Muscle layer of duodenum (tissue), 2 donors: ENCODE measurements around the gene H2AZ2.
"Not testable (repeated sequence)": the region's sequence is repeated elsewhere in the genome, so short reads cannot be mapped to it uniquely, and the experiment has no call there.

ENCODE experiments used
- H3K27ac ChIP-seq: one replicate; pipeline ENCODE4 v1.7.0; 2013; ENCODE audit warnings: mild to moderate bottlenecking, low read length
- H3K27me3 ChIP-seq: one replicate; pipeline ENCODE4 v1.7.0; 2013; ENCODE audit warnings: low read depth, mild to moderate bottlenecking, control low read depth, low read length
- H3K36me3 ChIP-seq, 2 donors: one replicate each; pipeline ENCODE4 v1.7.0; 2013; ENCODE audit warnings: low read length in 2 of 2, control low read depth in 1 of 2, mild to moderate bottlenecking in 1 of 2; ENCODE audit not compliant: insufficient read depth in 2 of 2, control insufficient read depth in 1 of 2
- H3K4me1 ChIP-seq, 2 donors: one replicate each; pipeline ENCODE4 v1.7.0; 2013; ENCODE audit warnings: low read length in 2 of 2, mild to moderate bottlenecking in 2 of 2, control low read depth in 1 of 2, moderate library complexity in 1 of 2; ENCODE audit not compliant: insufficient read depth in 2 of 2, control insufficient read depth in 1 of 2
- H3K4me3 ChIP-seq, 2 donors: one replicate each; pipeline ENCODE4 v1.7.0; 2013; ENCODE audit warnings: low read length in 2 of 2, low read depth in 1 of 2, mild to moderate bottlenecking in 1 of 2
- H3K9me3 ChIP-seq, 2 donors: one replicate each; pipeline ENCODE4 v1.7.0; 2013; ENCODE audit warnings: low read length in 2 of 2, control low read depth in 1 of 2, mild to moderate bottlenecking in 1 of 2; ENCODE audit not compliant: control insufficient read depth in 1 of 2
- donor health status: healthy.

The H2AZ2 gene

GRCh38 chr7:44794331-44794730, 53.6 kb downstream of the H2AZ2 start:
- H3K9me3 ChIP-seq: no peaks in the 10 kb centered on the region
- peaks cover 4 to 6% of the 10 kb centered on the region in 2 donors for H3K36me3 ChIP-seq
- H3K4me1 ChIP-seq: peaks cover 4 to 19% of the 10 kb centered on the region in 2 donors
- no peaks in the 10 kb centered on the region for H3K27me3 ChIP-seq
- H3K4me3 ChIP-seq: no peak overlapping the region
- no peak overlapping the region for H3K27ac ChIP-seq

DNA sequence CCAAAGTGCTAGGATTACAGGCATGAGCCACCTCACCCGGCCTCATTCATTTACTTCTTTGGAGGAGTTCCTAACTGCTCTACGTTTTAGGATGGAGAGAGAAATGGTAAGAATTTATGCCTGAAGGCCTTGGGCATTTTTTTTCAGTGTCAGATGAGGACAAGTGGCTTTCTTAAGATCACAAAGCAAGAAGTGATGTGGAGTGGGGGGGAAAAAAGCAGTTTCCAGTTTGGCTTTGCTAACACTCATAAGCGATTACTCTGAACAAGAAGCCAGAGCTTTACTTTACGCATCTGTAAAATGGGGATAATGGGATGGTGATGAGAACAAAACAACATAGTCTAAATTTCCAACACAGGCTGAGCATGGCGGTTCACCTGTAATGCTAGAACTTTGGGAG, 54.0 kb downstream of the H2AZ2 start:
- no peak overlapping the region for H3K4me3 ChIP-seq
- no peaks in the 10 kb centered on the region for H3K9me3 ChIP-seq
- H3K27me3 ChIP-seq: no peaks in the 10 kb centered on the region
- peaks cover 4 to 15% of the 10 kb centered on the region in 2 donors for H3K4me1 ChIP-seq
- H3K27ac ChIP-seq: no peak overlapping the region
- H3K36me3 ChIP-seq: peaks cover 3 to 4% of the 10 kb centered on the region in 2 donors

- no peaks in the 10 kb centered on the region for H3K27me3 ChIP-seq
- no peak overlapping the region for H3K27ac ChIP-seq
- H3K36me3 ChIP-seq: peaks cover 0 to under 1% of the 10 kb centered on the region in 2 donors
- H3K4me3 ChIP-seq: no peak overlapping the region
- no peaks in the 10 kb centered on the region for H3K9me3 ChIP-seq
- peaks cover 0 to 3% of the 10 kb centered on the region in 2 donors for H3K4me1 ChIP-seq
Measured at GRCh38 chr7:44791278-44792219, 56.3 kb downstream of the H2AZ2 start.

DNA sequence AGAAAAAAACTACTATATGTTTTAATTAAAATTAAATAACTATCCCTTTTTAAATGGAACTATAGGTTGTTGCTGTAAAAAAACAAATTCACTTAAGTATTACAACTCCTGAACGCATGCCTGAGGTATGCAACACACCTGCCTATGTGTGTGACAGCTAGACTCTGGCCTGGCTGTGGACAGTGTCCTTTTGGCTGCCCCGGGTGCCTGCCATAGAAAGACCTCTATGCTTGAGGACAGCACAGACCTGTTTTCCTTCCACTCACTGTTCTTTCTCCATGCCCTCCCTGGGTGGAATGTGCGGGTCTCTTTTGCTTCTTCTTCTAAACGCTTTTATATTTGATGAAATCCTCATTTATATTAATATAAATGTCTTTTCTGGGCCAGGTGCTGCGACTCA, 57.9 kb downstream of the H2AZ2 start:
- Histone ChIP-seq H3K36me3 (no peaks in the 10 kb centered on the region), H3K9me3 (no peaks in the 10 kb centered on the region)

DNA sequence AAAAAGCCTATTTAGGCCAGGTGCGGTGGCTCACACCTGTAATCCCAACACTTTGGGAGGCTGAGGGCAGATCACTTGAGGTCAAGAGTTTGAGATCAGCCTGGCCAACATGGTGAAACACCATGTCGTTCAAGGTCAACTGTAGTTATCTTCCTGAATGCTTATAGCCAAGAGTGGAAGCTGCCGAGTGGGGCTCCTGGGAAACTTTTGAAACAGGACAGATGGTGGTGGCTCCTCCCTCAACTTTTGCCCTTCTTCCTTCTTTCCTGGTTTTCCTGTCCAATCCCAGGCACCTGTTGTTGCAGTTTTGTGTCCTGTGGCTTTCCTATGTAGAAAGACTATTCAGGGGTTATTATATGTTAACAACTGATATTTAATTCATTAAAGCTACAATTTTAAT, 60.1 kb downstream of the H2AZ2 start:
- Histone ChIP-seq H3K9me3 (peaks cover 0 to 5% of the 10 kb centered on the region in 2 donors), H3K4me3 (no peak overlapping the region), H3K27ac (no peak overlapping the region), H3K36me3 (no peaks in the 10 kb centered on the region), H3K27me3 (no peaks in the 10 kb centered on the region), H3K4me1 (no peaks in the 10 kb centered on the region)

More for the DNA sequence above, 57.9 kb downstream of the H2AZ2 start:
- Histone ChIP-seq H3K27me3 (no peaks in the 10 kb centered on the region), H3K27ac (no peak overlapping the region), H3K4me3 (no peak overlapping the region), H3K4me1 (no peaks in the 10 kb centered on the region)

GRCh38 chr7:44787041-44787440, 60.8 kb downstream of the H2AZ2 start:
- no peak overlapping the region for H3K27ac ChIP-seq
- no peaks in the 10 kb centered on the region for H3K36me3 ChIP-seq
- H3K4me1 ChIP-seq: no peaks in the 10 kb centered on the region
- H3K27me3 ChIP-seq: no peaks in the 10 kb centered on the region
- peaks cover 0 to 5% of the 10 kb centered on the region in 2 donors for H3K9me3 ChIP-seq
- no peak overlapping the region for H3K4me3 ChIP-seq

- not testable (repeated sequence) for H3K36me3 ChIP-seq, H3K9me3 ChIP-seq, H3K4me3 ChIP-seq, H3K4me1 ChIP-seq, H3K27ac ChIP-seq, H3K27me3 ChIP-seq
Measured at GRCh38 chr7:44785218-44785617, 62.7 kb downstream of the H2AZ2 start.

GRCh38 chr7:44784364-44784763, 63.5 kb downstream of the H2AZ2 start:
- H3K9me3 ChIP-seq: peaks cover 0 to 5% of the 10 kb centered on the region in 2 donors
- no peaks in the 10 kb centered on the region for H3K4me1 ChIP-seq

GRCh38 chr7:44783407-44783806, 64.5 kb downstream of the H2AZ2 start:
- no peak overlapping the region for H3K4me3 ChIP-seq
- H3K9me3 ChIP-seq: peaks cover 0 to 5% of the 10 kb centered on the region in 2 donors
- H3K27ac ChIP-seq: no peak overlapping the region
- no peaks in the 10 kb centered on the region for H3K27me3 ChIP-seq
- no peaks in the 10 kb centered on the region for H3K4me1 ChIP-seq
- H3K36me3 ChIP-seq: no peaks in the 10 kb centered on the region

More at GRCh38 chr7:44784364-44784763, 63.5 kb downstream of the H2AZ2 start:
- Histone ChIP-seq H3K27me3 (no peaks in the 10 kb centered on the region), H3K27ac (no peak overlapping the region), H3K4me3 (no peak overlapping the region), H3K36me3 (no peaks in the 10 kb centered on the region)

DNA sequence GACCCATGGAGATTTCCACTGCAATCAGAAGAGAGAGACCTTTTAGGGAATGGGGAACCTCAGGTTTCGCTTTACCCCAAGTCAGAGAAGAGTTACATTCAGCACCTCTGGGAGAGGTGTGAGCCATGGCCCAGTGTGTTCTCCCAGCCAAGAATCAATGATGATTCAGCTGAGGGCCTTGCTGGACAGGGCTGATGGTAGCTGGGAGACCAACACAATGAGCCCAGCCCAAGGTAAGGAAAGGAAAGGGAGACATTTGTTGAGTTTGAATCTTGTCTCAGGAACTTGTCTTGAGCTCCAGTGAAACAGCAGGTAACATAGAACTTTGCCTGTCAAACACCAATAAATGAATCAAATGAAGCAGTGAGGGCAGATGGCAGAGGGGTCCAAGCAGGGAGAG, 65.4 kb downstream of the H2AZ2 start:
- Histone ChIP-seq H3K4me3 (no peak overlapping the region), H3K36me3 (no peaks in the 10 kb centered on the region), H3K9me3 (peaks cover 0 to 5% of the 10 kb centered on the region in 2 donors), H3K4me1 (no peaks in the 10 kb centered on the region), H3K27ac (no peak overlapping the region), H3K27me3 (no peaks in the 10 kb centered on the region)
